HCT116 (cell line): ENCODE data around the gene SLC8A2. TPM values are rescaled to one million over a fixed set of nuclear protein-coding genes. Genes with fewer than 3 reads are reported as not detected.

Source experiments
- ATAC-seq: fragments of 200-7000 bp; cut with Tn5 transposase; 2 replicates; pipeline ENCODE4 v1.9.1; 2020; ENCODE audit warnings: mild to moderate bottlenecking, moderate library complexity
- BruUV-seq: library from RNA; stranded (reverse); fragments of 400-500 nt; replicated peaks from 2 replicates; lab custom pipeline; 2021; lab: Mats Ljungman, UMichigan
- CTCF ChIA-PET: fragments of 300-600 bp; sonication (Branson Sonifier 250); formaldehyde crosslinking; loops from one replicate; lab custom pipeline; 2021; ENCODE audit warnings: antibody characterized with exemption; lab: Charles Lee
- POLR2A ChIA-PET: fragments of 300-600, 350-600 bp; sonication (Branson Sonifier 250); formaldehyde crosslinking; loops from one replicate; lab custom pipeline; 2021; ENCODE audit warnings: antibody characterized with exemption; lab: Charles Lee
- RAD21 ChIA-PET, 2 experiments: fragments of 300-600 bp; sonication (Branson Sonifier 250); formaldehyde crosslinking; loops; one replicate each; lab custom pipeline; 2023; ENCODE audit warnings: low total read pairs in 2 of 2; ENCODE audit not compliant: uncharacterized antibody in 2 of 2, unreplicated experiment in 2 of 2, low non-redundant PET in 1 of 2; lab: Charles Lee
- DNase-seq: peaks from one replicate; pipeline ENCODE4 v3.0.0-alpha.2; 2010; ENCODE audit warnings: low read depth, low spot score
- H2AFZ ChIP-seq: fragments of 200-600 bp; shearing (Covaris generic), sonication (generic); 2 replicates; pipeline ENCODE4 v1.6.1; 2017; ENCODE audit warnings: low read depth, mixed run types, mixed read lengths, antibody characterized with exemption, low read length; ENCODE audit not compliant: poor library complexity, severe bottlenecking
- H3K27ac ChIP-seq: 2 replicates; pipeline ENCODE4 v1.5.1; 2012; ENCODE audit warnings: low read depth, low read length
- H3K27me3 ChIP-seq: fragments of 200-600 bp; sonication (generic); 2 replicates; pipeline ENCODE4 v1.6.1; 2016; ENCODE audit warnings: mixed run types, low read length, mixed read lengths; ENCODE audit not compliant: insufficient read depth
- H3K36me3 ChIP-seq, 2 experiments: fragments of 200-500 bp in 1 of 2; fragments of 200-600 bp in 1 of 2; sonication (Bioruptor generic) in 1 of 2; sonication (generic) in 1 of 2; 2 replicates each; pipeline versions ENCODE4 v1.5.1 to v1.6.1; 2014 to 2016; ENCODE audit warnings: low read length in 2 of 2, inconsistent platforms in 1 of 2, mixed read lengths in 1 of 2, mixed run types in 1 of 2; ENCODE audit not compliant: insufficient read depth in 2 of 2, control insufficient read depth in 1 of 2
- H3K4me1 ChIP-seq, 2 experiments: fragments of 200-600 bp in 1 of 2; sonication (generic) in 1 of 2; 2 replicates each; pipeline versions ENCODE4 v1.5.1 to v1.6.1; 2012 to 2017; ENCODE audit warnings: low read length in 2 of 2, inconsistent platforms in 1 of 2, mild to moderate bottlenecking in 1 of 2, mixed read lengths in 1 of 2, mixed run types in 1 of 2, moderate library complexity in 1 of 2; ENCODE audit not compliant: insufficient read depth in 2 of 2, control insufficient read depth in 1 of 2
- H3K4me2 ChIP-seq: fragments of 200-600 bp; sonication (generic); 2 replicates; pipeline ENCODE4 v1.6.1; 2017; ENCODE audit warnings: mixed run types, low read length, mixed read lengths
- H3K4me3 ChIP-seq, 2 experiments: fragments of 200-600 bp in 1 of 2; sonication (generic) in 1 of 2; replicated peaks in 1 of 2; 2 replicates each; pipeline ENCODE4 v1.5.1; 2011 to 2016; ENCODE audit warnings: low read length in 2 of 2, control low read depth in 1 of 2, low read depth in 1 of 2, mild to moderate bottlenecking in 1 of 2, mixed read lengths in 1 of 2, mixed run types in 1 of 2
- H3K79me2 ChIP-seq: fragments of 200-600 bp; sonication (generic); 2 replicates; pipeline ENCODE4 v1.6.1; 2017; ENCODE audit warnings: mild to moderate bottlenecking, mixed run types, low read length, moderate library complexity, mixed read lengths; ENCODE audit not compliant: insufficient read depth
- H3K9ac ChIP-seq: fragments of 200-600 bp; sonication (generic); 2 replicates; pipeline ENCODE4 v1.6.1; 2016; ENCODE audit warnings: low read length, mixed read lengths
- H3K9me2 ChIP-seq: fragments of 200-600 bp; sonication (generic), shearing (Covaris generic); 2 replicates; pipeline ENCODE4 v1.6.1; 2017; ENCODE audit warnings: mixed run types, mild to moderate bottlenecking, moderate library complexity; ENCODE audit not compliant: insufficient read depth
- H3K9me3 ChIP-seq, 2 experiments: fragments of 200-500 bp in 1 of 2; fragments of 200-600 bp in 1 of 2; sonication (Bioruptor generic) in 1 of 2; sonication (generic) in 1 of 2; 2 replicates each; pipeline ENCODE4 v1.6.1; 2014 to 2017; ENCODE audit warnings: low read length in 2 of 2, mixed read lengths in 2 of 2, inconsistent platforms in 1 of 2, low read depth in 1 of 2, mild to moderate bottlenecking in 1 of 2, mixed run types in 1 of 2, moderate library complexity in 1 of 2; ENCODE audit not compliant: control insufficient read depth in 1 of 2, insufficient read depth in 1 of 2
- H4K20me1 ChIP-seq: fragments of 200-600 bp; sonication (generic), shearing (Covaris generic); 2 replicates; pipeline ENCODE4 v1.6.1; 2017; ENCODE audit warnings: mixed run types, mild to moderate bottlenecking, moderate library complexity; ENCODE audit not compliant: insufficient read depth
- CBX3 ChIP-seq: IDR thresholded peaks from 2 replicates; pipeline ENCODE4 v1.6.1; 2012; ENCODE audit warnings: low read depth
- CEBPB ChIP-seq: IDR thresholded peaks from 2 replicates; pipeline ENCODE4 v1.6.1; 2012; ENCODE audit warnings: low read depth
- EGR1 ChIP-seq: IDR thresholded peaks from 2 replicates; pipeline ENCODE4 v1.6.1; 2012; ENCODE audit warnings: low read depth
- ELF1 ChIP-seq: IDR thresholded peaks from 2 replicates; pipeline ENCODE4 v1.6.1; 2012; ENCODE audit warnings: low read depth, borderline replicate concordance
- EZH2 ChIP-seq: fragments of 200-600 bp; sonication (generic); IDR thresholded peaks from 2 replicates; pipeline ENCODE4 v1.6.1; 2017; ENCODE audit warnings: antibody characterized with exemption, mixed run types
- EZH2phosphoT487 ChIP-seq: fragments of 200-600 bp; IDR thresholded peaks from 2 replicates; pipeline ENCODE4 v1.6.1; 2018; ENCODE audit warnings: antibody characterized with exemption, borderline replicate concordance
- FOSL1 ChIP-seq: IDR thresholded peaks from 2 replicates; pipeline ENCODE4 v1.6.1; 2012; ENCODE audit warnings: low read depth
- JUND ChIP-seq: IDR thresholded peaks from 2 replicates; pipeline ENCODE4 v1.6.1; 2012
- POLR2A ChIP-seq: IDR thresholded peaks from 2 replicates; pipeline ENCODE4 v1.7.0; 2011; ENCODE audit warnings: borderline replicate concordance; ENCODE audit not compliant: insufficient read depth, insufficient read length; ENCODE audit errors: extremely low read depth
- POLR2AphosphoS5 ChIP-seq: IDR thresholded peaks from 2 replicates; pipeline ENCODE4 v1.6.1; 2011; ENCODE audit warnings: mild to moderate bottlenecking, low read depth, low read length, moderate library complexity
- SIN3A ChIP-seq: IDR thresholded peaks from 2 replicates; pipeline ENCODE4 v1.6.1; 2012; ENCODE audit warnings: low read depth
- SRF ChIP-seq: IDR thresholded peaks from 2 replicates; pipeline ENCODE4 v1.6.1; 2012; ENCODE audit warnings: low read depth
- TCF7L2 ChIP-seq: IDR thresholded peaks from 2 replicates; pipeline ENCODE4 v1.7.0; 2011; ENCODE audit warnings: borderline replicate concordance, inconsistent platforms; ENCODE audit not compliant: insufficient read depth, insufficient read length; ENCODE audit errors: extremely low read depth
- YY1 ChIP-seq: IDR thresholded peaks from 2 replicates; pipeline ENCODE4 v1.6.1; 2011; ENCODE audit warnings: low read length, low read depth, moderate library complexity, mild to moderate bottlenecking; ENCODE audit not compliant: insufficient replicate concordance; ENCODE audit errors: extremely low read depth
- ZBTB33 ChIP-seq: IDR thresholded peaks from 2 replicates; pipeline ENCODE4 v1.6.1; 2011; ENCODE audit warnings: mild to moderate bottlenecking, low read length, moderate library complexity; ENCODE audit not compliant: insufficient replicate concordance; ENCODE audit errors: extremely low read depth
- ZFX ChIP-seq: fragments of 450-650 bp; IDR thresholded peaks from 2 replicates; pipeline ENCODE4 v1.6.1; 2017
- ZNF274 ChIP-seq: fragments of 200-500 bp; sonication (Bioruptor generic); IDR thresholded peaks from 2 replicates; pipeline ENCODE4 v1.6.1; 2014; ENCODE audit warnings: mild to moderate bottlenecking, low read depth, low read length, inconsistent platforms
- intact Hi-C: fragments of 100-400 bp; cut with micrococcal nuclease; formaldehyde crosslinking; loops from 2 replicates; pipeline ENCODE4 v1.10.0; 2022
- total RNA-seq: library from RNA; stranded (reverse); gene quantifications from one replicate; pipeline ENCODE4 v1.2.1, GENCODE V29; 2021; ENCODE audit not compliant: unreplicated experiment
- TF ChIP-seq, protein P1 (sequence below), 3 experiments: fragments of 200-600 bp in 1 of 3; sonication (generic) in 1 of 3; IDR thresholded peaks in 2 of 3; conservative IDR thresholded peaks in 1 of 3; 2 replicates each; pipeline ENCODE4 v1.5.1; 2012 to 2017; ENCODE audit warnings: low read depth in 2 of 3, low read length in 2 of 3, antibody characterized with exemption in 1 of 3, borderline replicate concordance in 1 of 3, control low read depth in 1 of 3, mild to moderate bottlenecking in 1 of 3, mixed read lengths in 1 of 3, mixed run types in 1 of 3, moderate library complexity in 1 of 3; ENCODE audit not compliant: insufficient read depth in 1 of 3

The SLC8A2 gene
- total RNA-seq, 1 experiment from 2014 or later: 0.98 TPM

- Histone ChIP-seq H4K20me1 (no peaks in the 10 kb centered on the region), H3K9me2 (no peaks in the 10 kb centered on the region), H3K27me3 (peaks cover 22% of the 10 kb centered on the region; the same call in 1 of the 2 replicates), H3K9ac (no peak overlapping the region), H2AFZ (no peak overlapping the region), H3K36me3 (no peaks in the 10 kb centered on the region), H3K4me2 (no peak overlapping the region), H3K9me3 (no peaks in the 10 kb centered on the region), H3K4me1 (no peaks in the 10 kb centered on the region), H3K4me3 (no peak overlapping the region), H3K27ac (no peak overlapping the region), H3K79me2 (no peaks in the 10 kb centered on the region)
- ChIA-PET RAD21 (no interaction called here), CTCF (no interaction called here), POLR2A (no interaction called here)
- intact Hi-C loops: no loop called here
- DNase-seq (no peak), ATAC-seq (no peak)
- no TSS peak for BruUV-seq
- TF ChIP-seq POLR2AphosphoS5 (no peak), ZFX (no peak), ZNF274 (no peak), JUND (no peak), ELF1 (no peak), SIN3A (no peak), YY1 (no peak)
Observed at GRCh38 chr19:47464675-47465419, 6.8 kb downstream of the SLC8A2 start.

- H2AFZ ChIP-seq: no peak overlapping the region
- DNase-seq (no peak), ATAC-seq (no peak)
- H3K9me3 ChIP-seq: no peaks in the 10 kb centered on the region
- BruUV-seq: no TSS peak
- H3K27me3 ChIP-seq: peaks cover 23% of the 10 kb centered on the region
- no peak overlapping the region for H3K9ac ChIP-seq
- H3K4me1 ChIP-seq: no peaks in the 10 kb centered on the region
- H3K9me2 ChIP-seq: no peaks in the 10 kb centered on the region
- RAD21 ChIA-PET: no interaction called here
- H3K27ac ChIP-seq: no peak overlapping the region
- CTCF ChIA-PET: no interaction called here
- intact Hi-C loops: no loop called here
- POLR2A ChIA-PET: no interaction called here
- no peak overlapping the region for H3K4me3 ChIP-seq
- H3K79me2 ChIP-seq: no peaks in the 10 kb centered on the region
- no peaks in the 10 kb centered on the region for H4K20me1 ChIP-seq
- H3K36me3 ChIP-seq: no peaks in the 10 kb centered on the region
- no peak overlapping the region for H3K4me2 ChIP-seq
- no peak for TF ChIP-seq SIN3A
- no peak for TF ChIP-seq EGR1
- TF ChIP-seq, protein P1, sequence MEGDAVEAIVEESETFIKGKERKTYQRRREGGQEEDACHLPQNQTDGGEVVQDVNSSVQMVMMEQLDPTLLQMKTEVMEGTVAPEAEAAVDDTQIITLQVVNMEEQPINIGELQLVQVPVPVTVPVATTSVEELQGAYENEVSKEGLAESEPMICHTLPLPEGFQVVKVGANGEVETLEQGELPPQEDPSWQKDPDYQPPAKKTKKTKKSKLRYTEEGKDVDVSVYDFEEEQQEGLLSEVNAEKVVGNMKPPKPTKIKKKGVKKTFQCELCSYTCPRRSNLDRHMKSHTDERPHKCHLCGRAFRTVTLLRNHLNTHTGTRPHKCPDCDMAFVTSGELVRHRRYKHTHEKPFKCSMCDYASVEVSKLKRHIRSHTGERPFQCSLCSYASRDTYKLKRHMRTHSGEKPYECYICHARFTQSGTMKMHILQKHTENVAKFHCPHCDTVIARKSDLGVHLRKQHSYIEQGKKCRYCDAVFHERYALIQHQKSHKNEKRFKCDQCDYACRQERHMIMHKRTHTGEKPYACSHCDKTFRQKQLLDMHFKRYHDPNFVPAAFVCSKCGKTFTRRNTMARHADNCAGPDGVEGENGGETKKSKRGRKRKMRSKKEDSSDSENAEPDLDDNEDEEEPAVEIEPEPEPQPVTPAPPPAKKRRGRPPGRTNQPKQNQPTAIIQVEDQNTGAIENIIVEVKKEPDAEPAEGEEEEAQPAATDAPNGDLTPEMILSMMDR (IDR thresholded peaks at IDR 0.05 in 2 of 3, conservative IDR thresholded peaks at IDR 0.05 in 1 of 3; ENCODE audit: borderline replicate concordance in 1 of 3, insufficient read depth in 1 of 3, low read depth in 2 of 3, low read length in 2 of 3): no peak
- TF ChIP-seq ZBTB33: no peak
- no peak for TF ChIP-seq JUND
- no peak for TF ChIP-seq CBX3
- TF ChIP-seq CEBPB: no peak
- TF ChIP-seq TCF7L2: no peak
- no peak for TF ChIP-seq EZH2phosphoT487
- no peak for TF ChIP-seq POLR2A
- no peak for TF ChIP-seq YY1
- no peak for TF ChIP-seq FOSL1
- no peak for TF ChIP-seq SRF
- TF ChIP-seq EZH2: no peak
- TF ChIP-seq ELF1: no peak
Observed at GRCh38 chr19:47461876-47462275, 9.8 kb downstream of the SLC8A2 start.
